ENCODE data around the gene CHEK2.

- TF ChIP-seq CTCF (IDR thresholded peaks at IDR 0.05) = no peak
- TF ChIP-seq POLR2A (IDR thresholded peaks at IDR 0.05) = no peak
Observed at GRCh38 chr22:28771195-28771791, 29.7 kb upstream of the CHEK2 start.
